HepG2 (cell line): ENCODE measurements around the gene HELZ. TPM values are rescaled to one million over a fixed set of nuclear protein-coding genes. Genes with fewer than 3 reads are reported as not detected.

ENCODE experiments used
- CEBPB ChIP-seq: IDR thresholded peaks from 2 replicates; pipeline ENCODE4 v1.6.1; 2011; ENCODE audit warnings: low read depth, low read length, improper control_type of control experiment, borderline replicate concordance
- FOSL1 ChIP-seq: sonication (generic); formaldehyde crosslinking; IDR thresholded peaks from 2 replicates; pipeline ENCODE4 v1.9.0; 2021; ENCODE audit warnings: missing genetic modification reagents, borderline replicate concordance
- JUND ChIP-seq: sonication (generic); formaldehyde crosslinking; IDR thresholded peaks from 2 replicates; pipeline ENCODE4 v1.8.0; 2022; ENCODE audit warnings: mild to moderate bottlenecking, missing genetic modification reagents
- KLF16 ChIP-seq, 2 experiments: sonication (generic) in 1 of 2; formaldehyde crosslinking in 1 of 2; IDR thresholded peaks; 2 replicates each; pipeline versions ENCODE4 v1.6.1 to v1.8.0; 2016 to 2023; ENCODE audit warnings: missing genetic modification reagents in 2 of 2, missing compliant biosample characterization in 1 of 2
- MZF1 ChIP-seq: sonication (generic); formaldehyde crosslinking; IDR thresholded peaks from 2 replicates; pipeline ENCODE4 v1.8.1; 2023; ENCODE audit warnings: mild to moderate bottlenecking, missing genetic modification reagents, borderline replicate concordance
- ZIK1 ChIP-seq: sonication (generic); formaldehyde crosslinking; IDR thresholded peaks from 2 replicates; pipeline ENCODE4 v1.5.0; 2020; ENCODE audit warnings: mild to moderate bottlenecking, low read depth, missing genetic modification reagents, borderline replicate concordance
- ZNF318 ChIP-seq: sonication (generic); formaldehyde crosslinking; IDR thresholded peaks from 2 replicates; pipeline ENCODE4 v1.4.0; 2020; ENCODE audit warnings: mild to moderate bottlenecking, missing genetic modification reagents
- ZNF326 ChIP-seq: sonication (generic); formaldehyde crosslinking; IDR thresholded peaks from 2 replicates; pipeline ENCODE4 v1.4.0; 2020; ENCODE audit warnings: missing genetic modification reagents, borderline replicate concordance
- ZNF597 ChIP-seq: sonication (generic); formaldehyde crosslinking; IDR thresholded peaks from 2 replicates; pipeline ENCODE4 v1.5.0; 2020; ENCODE audit warnings: missing genetic modification reagents
- ZNF609 ChIP-seq: sonication (generic); formaldehyde crosslinking; IDR thresholded peaks from 2 replicates; pipeline ENCODE4 v1.4.0; 2020; ENCODE audit warnings: mild to moderate bottlenecking, missing genetic modification reagents, borderline replicate concordance
- ZNF619 ChIP-seq: sonication (generic); formaldehyde crosslinking; IDR thresholded peaks from 2 replicates; pipeline ENCODE4 v1.4.0; 2020; ENCODE audit warnings: mild to moderate bottlenecking, missing genetic modification reagents
- ZNF839 ChIP-seq: sonication (generic); formaldehyde crosslinking; IDR thresholded peaks from 2 replicates; pipeline ENCODE4 v1.4.0; 2020; ENCODE audit warnings: missing genetic modification reagents, mild to moderate bottlenecking, borderline replicate concordance
- ZNF879 ChIP-seq: sonication (generic); formaldehyde crosslinking; IDR thresholded peaks from 2 replicates; pipeline ENCODE4 v1.8.1; 2023; ENCODE audit warnings: missing genetic modification reagents
- polyA plus RNA-seq, 8 experiments: library from polyadenylated mRNA; depleted of rRNA in 3 of 8; stranded (reverse) in 7 of 8; unstranded in 1 of 8; fragments of >200 nt; fragmentation: Illumina TruSeq in 4 of 8; extraction: Trizol in 4 of 8; gene quantifications; 2 replicates each; pipeline versions ENCODE4 v1.2.1 to v1.2.3, GENCODE V29; 2011 to 2016; ENCODE audit warnings: low read depth in 4 of 8, missing spikeins in 1 of 8, mixed read lengths in 1 of 8; ENCODE audit not compliant: insufficient read depth in 1 of 8
- total RNA-seq, 5 experiments: library from RNA; depleted of rRNA; stranded (reverse); fragments of >200 nt; fragmentation: Illumina TruSeq; extraction: Trizol; gene quantifications; 2 replicates each; pipeline ENCODE4 v1.2.3, GENCODE V29; 2016; ENCODE audit warnings: low read depth in 1 of 5

Gene HELZ
- total and polyA plus RNA-seq, 2 of the 13 experiments (the other 11 are each of a cell fraction or from before 2014, with no cell fraction given), result 35.3 to 52.4 TPM

- TF ChIP-seq ZNF609 (CRISPR knock-in tag) (peak; percentile 67; the same call in 1 of the 2 replicates), ZNF318 (CRISPR knock-in tag) (0 out of 2 replicates have a peak, but pooled peaks have one; percentile 21), ZNF879 (CRISPR knock-in tag) (peak; percentile 16; the same call in 1 of the 2 replicates), FOSL1 (CRISPR knock-in tag) (0 out of 2 replicates have a peak, but pooled peaks have one; percentile 7), KLF16 (CRISPR knock-in tag; IDR thresholded peaks at IDR 0.05) (no peak; a peak in 1 of 4 replicates), ZNF597 (CRISPR knock-in tag) (no peak), CEBPB (no peak), ZNF839 (CRISPR knock-in tag) (no peak), ZNF326 (CRISPR knock-in tag) (no peak), ZNF619 (CRISPR knock-in tag) (0 out of 2 replicates have a peak, but pooled peaks have one; percentile 17), ZIK1 (CRISPR knock-in tag) (no peak), JUND (CRISPR knock-in tag) (no peak), MZF1 (CRISPR knock-in tag) (no peak)
These were observed at the start of gene HELZ (continued) for GRCh38 chr17:67245073-67245693.
